Measurements from ENCODE around the gene HDAC2.
"Not testable (repeated sequence)": the region's sequence is repeated elsewhere in the genome, so short reads cannot be mapped to it uniquely, and the experiment has no call there.

The HDAC2 gene

DNA sequence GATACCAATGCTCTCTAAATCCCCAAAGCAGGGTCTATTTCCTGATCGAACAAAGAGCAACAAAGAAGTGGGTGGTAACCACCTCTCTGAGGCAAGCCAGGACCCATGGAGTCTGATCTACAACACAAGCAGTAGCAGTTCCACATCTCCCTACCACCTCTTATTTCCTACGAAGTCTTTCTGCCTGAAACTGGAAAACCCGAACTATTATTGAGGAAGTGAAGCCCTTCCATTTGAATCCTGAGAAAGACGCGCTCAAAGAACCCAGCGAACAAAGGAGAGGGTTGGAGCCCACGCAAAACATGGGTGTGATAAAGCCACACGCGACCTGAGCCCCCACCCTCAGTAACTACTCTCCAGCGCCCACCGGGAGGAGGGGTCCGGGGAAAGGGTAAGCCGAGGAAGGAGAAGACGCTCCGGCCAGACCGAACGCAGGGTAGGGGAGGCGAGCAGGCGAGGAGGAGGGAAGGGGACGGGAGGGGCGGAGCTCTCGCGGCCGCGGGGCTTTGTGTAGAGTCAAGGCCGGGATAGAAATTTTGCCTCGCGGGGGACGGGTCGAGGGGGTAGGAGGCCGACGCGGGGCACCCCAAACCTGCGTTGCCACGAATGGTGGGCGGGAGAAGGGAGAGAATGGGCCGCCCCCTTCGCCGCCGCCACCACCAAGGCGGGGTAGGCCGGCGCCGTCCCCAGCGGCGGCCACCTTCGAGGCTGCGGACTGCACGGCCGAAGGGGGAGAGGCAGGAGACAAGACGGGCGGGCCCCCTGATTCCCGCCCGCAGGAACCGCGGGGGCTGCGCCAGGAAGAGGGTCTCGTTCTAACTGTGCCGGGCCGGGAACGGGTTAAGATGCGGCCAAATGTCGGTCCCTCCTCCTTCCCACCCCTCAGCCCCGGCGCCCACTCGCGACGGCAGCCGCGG lies 802 bp downstream of the HDAC2 start:
- DNase-seq = peak; percentile 53

DNA sequence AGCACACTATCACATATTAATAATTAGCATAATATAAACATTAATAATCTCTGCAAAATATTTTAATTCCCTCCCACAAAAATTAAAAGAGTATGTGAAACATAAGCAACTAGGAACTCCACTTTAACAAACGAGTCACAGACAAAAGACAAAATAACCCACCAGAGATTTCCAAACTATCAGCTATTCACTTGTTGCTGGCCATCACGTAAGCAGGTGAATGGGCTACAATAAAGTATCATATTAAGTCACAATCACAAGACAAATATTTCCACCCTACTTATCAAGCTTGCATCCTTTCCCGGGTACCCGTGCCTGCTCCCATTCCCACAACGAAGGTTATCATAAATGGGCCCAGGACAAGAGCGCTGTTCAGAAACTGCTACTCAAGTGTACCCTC lies 2.5 kb downstream of the HDAC2 start:
- no peak for DNase-seq

DNA sequence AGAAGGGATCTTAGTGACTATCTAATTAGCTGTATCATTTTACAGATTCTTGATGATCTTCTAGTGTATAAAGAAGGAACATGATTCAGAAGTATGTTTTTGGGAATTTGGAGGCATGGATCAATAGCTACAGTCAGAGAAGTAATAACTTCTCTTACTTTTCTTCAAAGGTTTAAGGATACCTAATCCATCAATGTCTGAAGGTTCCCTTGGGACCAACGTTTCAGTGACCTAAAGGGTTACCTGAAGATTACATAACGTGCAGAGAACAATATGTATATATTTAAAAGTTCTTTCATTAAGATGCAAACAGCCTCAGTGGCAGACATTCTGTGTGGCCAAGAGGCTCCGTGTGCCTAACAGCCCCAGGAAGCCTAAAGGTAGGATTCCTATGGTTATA lies 3.2 kb downstream of the HDAC2 start:
- DNase-seq = no peak

DNA sequence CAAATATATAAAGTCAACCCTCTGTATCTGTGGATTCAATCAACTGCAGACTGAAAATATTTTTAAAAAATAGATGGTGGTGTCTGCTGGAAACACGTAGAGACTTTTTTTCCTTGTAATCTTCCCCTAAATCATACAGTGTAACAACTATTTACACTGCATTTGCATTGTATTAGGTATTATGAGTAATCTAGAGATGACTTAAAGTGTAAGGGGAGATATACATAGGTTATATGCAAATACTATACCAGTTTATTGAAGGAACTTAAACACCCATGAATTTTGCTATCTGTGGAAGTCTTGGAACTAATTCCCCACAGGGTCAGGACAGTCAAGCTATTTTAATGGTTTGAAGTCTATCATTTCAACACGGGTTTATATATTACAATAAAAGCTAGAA lies 10.2 kb downstream of the HDAC2 start:
- no peak for DNase-seq

DNA sequence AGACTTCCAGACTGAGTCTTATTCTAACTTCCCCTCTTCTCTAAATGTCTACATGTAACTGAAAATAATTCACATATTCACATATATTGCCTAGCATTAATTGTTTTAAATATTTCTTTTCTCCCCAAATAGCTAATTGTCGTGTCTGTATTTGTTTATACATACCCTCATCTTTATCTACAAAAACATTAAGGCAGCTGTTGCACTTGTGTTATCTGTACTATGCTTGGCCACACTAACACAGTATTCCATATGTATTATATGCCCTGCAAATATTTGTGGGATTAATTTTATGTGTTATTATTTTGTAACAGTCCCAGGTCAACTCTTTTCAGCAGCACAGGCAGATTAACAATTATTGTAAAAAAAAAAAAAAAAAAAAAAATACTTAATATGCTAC lies 11.7 kb downstream of the HDAC2 start:
- no peak for DNase-seq

DNA sequence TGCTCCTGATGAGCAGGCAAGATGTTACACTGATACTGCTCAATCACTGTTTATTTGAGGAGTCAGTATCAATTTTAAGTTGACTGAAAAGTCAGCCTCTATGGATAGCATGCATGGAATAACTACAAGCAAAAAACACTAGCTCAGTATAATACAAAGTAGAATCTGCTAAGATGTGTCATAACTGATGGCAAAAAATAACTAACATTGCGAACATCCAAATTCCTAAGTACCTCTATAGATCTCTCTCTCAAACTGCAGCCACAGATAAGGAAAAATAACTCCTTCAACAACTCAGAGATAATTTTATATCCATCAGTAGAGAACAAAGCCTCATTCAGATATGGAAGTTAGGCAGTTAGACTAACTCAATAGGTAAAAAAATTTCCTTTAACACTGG lies 16.3 kb downstream of the HDAC2 start:
- DNase-seq = no peak

DNA sequence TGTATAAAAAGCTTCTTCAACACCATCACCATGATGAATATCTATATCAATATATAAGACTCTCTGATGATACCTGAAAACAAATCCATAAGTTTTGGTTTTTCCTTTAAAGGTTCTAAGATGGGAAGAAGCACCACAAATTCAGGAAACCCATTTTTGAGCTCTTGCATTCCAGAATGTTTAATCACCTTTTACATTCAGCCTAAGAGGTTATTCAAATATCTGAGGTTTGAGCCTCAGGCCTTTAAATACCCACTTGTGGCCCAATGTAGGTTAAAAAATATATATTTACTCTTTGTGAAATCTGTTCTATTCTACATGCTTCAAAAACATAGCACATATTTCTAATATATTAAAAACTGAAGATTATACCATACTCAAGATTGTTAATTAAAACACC lies 17.6 kb downstream of the HDAC2 start:
- DNase-seq = no peak

DNA sequence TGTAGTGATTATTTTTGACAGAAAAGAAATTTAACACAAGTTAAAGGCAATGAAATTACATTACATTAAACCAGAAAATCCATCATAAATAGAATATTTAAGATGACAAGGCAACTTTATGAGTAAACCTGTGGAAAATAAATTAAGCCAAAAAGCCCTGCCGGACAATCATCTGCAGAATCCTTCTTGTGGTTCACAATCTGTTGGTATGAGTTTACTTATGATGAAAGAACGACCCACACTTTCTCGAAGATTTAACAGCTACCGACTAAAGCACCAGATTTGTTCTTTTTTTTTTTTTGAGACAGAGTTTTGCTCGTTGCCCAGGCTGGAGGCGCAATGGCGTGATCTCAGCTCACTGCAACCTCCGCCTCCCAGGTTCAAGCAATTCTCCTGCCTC lies 21.4 kb downstream of the HDAC2 start:
- no peak for DNase-seq

DNA sequence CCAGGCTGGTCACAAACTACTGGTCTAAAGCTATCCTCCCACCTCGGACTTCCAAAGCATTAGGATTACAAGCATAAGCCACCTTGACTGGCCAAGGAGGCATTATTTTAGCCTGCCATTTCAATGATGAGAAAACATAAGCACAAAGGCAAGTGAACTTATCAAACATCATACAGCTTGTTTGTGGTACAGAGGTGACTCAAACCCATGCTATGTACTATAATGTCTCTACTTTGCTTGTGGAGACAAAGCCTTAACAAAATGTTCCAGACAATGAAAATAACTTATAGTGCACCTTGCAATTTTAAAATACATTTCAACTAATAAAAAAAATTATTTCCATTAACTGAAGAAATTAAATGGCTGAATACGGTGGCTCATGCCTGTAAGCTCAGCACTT lies 26.2 kb downstream of the HDAC2 start:
- DNase-seq = no peak

DNA sequence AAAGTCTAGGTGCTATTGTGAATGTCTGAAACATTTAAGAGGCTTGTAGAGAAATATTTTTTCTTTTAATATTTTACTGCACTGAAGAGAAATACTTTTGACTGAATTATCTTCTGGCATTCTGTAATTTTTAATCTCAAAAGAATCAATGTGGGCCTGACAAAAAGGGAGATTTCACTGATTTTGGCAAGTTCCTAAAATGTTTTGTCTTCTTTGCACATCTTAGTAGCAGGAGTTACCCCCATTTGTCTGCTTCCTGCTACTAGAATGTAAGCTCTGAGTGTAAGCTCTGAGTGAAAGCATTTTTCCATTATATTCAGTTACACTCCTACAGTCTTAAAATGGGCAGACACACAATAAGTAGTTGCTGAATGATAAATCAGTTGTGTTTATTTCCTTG lies 31.1 kb downstream of the HDAC2 start:
- DNase-seq = no peak

DNA sequence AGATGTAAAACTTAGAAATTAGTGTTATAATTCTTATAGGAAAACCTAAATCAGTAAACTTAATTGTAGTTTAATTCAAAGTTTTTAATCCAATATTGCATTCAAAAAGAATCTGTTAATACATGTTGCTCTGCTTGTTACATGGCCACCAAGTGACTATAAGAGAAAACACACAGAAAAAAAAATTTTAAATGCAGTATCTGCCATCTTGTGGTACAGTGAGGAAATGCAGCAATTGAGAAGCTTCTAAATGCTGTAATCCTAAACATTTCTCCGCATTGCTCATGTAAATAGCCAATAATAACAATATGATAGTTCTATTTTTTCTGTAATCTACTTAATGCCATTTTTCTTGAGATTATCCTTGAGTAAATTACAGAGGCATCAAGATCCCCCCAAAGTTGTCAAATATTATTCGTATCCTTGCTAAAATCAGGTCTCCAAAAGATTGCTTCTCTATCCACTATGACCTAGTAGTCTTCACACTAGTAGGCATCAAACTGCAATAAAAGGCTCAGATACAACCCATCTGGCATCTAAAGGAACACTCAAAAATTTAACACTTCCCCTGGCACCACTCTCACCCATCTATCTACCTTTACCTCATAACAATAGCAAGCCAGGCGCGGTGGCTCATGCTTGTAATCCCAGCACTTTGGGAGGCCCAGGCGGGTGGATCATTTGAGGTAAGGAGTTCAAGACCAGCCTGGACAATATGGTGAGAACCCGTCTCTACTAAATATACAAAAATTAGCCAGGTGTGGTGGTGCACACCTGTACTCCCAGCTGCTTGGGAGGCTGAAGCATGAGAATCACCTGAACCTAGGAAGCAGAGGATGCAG lies 34.6 kb downstream of the HDAC2 start:
- DNase-seq = no peak

DNA sequence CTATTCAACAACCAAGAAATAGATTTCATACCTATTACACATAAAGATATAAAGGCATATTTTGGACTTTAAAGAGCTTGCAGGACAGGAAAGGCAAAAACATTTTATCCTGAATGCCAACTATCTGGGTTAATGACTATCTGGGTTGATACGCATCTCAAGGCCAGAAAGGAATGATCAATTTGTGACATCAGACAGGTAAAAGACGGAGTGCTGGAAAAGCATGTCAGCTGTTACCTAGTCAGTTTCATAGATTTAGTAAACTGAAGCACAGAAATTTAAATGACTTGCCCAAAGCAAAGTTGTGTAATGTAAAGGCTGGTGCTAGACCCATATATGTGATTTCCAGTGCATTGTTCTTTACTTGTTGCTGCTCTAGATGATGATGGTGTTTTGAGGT lies 36.8 kb downstream of the HDAC2 start:
- no peak for DNase-seq

DNA sequence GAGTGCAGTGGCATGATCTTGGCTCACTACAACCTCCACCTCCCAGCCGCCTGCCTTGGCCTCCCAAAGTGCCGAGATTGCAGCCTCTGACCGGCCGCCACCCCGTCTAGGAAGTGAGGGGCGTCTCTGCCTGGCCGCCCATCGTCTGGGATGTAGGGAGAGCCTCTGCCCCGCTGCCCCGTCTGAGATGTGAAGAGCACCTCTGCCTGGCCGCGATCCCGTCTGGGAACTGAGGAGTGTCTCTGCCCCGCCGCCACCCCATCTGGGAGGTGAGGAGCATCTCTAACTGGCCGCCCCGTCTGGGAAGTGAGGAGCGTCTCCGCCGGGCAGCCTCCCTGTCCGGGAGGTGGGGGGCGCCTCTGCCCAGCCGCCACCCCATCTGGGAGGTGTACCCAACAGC lies 39.0 kb downstream of the HDAC2 start:
- not testable (repeated sequence) for DNase-seq

DNA sequence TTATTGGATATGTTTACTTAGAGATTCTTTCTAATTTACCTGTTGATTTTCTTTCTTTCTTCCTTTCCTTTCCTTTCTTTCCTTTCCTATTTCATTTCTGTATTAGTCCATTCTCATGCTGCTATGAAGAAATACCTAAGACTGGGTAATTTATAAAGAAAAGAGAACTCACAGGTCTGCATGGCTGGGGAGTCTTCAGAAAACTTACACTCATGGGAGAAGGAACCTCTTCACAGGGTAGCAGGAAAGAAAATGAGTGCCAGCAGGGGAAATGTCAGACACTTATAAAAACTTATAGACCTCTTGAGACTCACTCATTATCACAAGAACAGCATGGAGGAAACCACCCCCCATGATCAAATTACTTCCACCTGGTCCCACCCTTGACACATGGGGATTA lies 40.8 kb downstream of the HDAC2 start:
- DNase-seq = no peak

DNA sequence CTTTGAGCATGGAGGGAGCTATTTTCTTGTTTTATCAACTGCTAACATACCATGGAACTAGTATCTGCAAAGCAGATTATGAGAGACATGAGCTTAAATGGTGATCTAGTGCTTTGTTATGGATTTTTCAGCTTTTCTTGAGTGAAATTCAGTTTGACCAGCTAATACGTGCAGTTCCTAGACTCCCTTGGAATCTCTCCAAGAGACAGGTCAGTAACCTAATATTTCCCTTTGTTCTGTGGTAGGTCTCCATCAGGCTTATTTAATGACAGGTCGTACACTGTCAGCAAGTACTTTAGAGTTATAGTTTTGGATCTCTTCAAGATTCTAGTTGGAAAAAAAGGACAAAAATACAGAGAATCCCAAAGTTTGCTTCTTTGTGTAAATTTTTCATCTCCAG lies 43.9 kb downstream of the HDAC2 start:
- no peak for DNase-seq

DNA sequence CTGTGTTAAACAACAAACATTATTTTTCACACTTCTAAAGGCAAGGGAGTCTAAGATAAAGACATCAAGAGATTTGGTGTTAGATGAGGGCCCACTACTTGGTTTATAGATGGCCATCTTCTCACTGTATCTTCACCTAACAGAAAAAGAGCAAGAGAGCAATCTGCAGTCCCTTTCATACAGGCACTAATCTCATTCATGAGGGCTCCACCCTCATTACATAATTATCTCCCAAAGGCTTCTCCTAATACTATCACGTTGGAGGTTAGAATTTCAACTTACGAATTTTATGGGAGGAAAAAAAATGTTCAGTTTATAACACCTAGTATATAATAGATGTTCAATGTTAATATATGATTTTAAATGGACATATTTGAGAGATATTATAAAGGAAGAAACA lies 45.6 kb downstream of the HDAC2 start:
- DNase-seq = no peak

DNA sequence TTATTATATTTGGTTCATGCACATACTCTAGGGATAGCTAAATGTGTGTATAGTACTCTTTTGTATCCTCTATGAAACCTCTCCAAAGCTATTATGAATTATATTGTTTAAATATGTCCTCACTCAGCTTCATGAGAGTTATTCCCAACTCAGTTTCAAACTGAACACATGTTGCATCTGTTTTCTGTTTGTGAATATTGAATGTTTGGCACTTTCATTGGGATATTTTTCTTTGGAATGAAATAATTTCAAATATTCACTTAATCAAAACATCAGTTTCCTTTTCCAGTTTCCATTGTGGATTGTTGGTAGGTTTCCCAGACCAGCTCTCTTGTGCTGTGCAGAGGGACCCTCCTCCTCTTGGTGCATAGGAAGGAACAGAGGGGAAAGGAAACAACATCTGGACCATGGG lies 46.6 kb downstream of the HDAC2 start:
- no peak for DNase-seq

DNA sequence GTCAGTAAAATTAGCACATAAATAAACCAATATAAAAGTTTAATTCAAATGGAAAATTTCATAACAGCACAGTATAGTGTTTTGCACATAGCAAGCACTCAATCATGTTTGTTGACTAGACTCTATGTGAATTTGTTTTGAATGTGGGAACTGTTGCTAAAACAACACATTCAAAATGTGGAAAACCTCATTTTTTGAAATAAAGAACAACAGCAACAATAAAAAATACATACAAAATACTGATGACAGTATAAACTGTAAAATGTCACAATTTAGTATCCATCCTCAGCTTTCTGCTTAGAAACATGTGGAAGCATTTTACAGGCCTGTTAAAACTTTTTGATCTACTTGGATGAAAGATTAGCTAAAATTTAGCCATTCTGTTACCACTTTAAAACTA lies 47.4 kb downstream of the HDAC2 start:
- no peak for DNase-seq

DNA sequence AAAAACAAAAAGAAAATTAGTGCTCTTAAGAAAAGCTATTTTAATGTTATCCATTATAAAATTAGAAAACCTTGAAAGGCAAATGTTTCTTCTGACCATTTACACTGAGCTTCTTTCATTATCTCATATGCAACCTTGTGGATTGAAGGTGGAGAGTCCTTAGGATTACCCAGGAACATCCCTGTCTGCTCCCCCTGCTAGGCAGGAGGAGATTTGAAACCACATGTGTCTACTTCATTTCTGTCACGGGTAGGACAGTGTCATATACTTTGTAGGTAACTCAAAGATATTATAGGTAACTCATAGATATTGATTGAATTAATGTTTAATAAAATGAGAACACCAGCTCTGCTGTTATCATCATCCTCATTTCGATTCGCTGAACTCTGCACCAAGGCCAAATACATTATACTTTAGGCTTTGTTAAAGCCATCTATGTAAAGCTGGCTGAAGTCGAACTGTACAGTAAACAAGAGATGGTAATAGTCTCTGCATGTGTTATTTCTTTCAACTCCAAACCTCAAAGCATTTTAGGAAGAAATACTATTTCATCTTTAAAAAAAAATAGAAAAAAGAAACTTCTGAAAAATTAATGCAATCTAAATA lies 49.5 kb downstream of the HDAC2 start:
- DNase-seq = no peak

DNA sequence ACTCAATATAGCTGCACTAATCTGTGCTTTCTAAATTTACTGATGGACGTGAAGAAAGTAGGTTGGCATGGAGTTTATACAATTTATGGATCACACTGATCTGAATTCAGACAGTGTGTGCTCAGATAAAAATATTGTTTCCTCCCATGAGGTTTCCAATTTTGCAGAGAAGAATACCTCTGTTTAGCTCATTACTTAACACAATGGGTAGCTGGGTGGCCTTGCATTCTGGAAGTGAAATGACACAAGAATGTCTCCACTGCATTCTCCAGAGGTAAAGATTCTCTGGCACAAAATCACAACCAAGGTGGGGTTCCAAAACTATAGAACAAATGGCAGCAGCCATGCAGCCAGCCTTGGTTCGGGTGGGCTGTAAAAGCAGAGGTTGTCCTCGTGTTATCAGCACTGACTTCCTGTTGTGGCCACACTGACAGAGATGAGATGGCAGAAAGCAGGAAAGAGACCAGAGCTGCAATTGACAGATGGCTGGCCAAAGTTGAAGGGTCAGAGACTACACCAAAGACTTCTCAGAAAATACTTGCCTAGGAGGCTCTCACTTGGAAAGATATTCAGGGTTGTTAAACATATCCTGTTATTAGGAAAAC lies 50.2 kb downstream of the HDAC2 start:
- no peak for DNase-seq

DNA sequence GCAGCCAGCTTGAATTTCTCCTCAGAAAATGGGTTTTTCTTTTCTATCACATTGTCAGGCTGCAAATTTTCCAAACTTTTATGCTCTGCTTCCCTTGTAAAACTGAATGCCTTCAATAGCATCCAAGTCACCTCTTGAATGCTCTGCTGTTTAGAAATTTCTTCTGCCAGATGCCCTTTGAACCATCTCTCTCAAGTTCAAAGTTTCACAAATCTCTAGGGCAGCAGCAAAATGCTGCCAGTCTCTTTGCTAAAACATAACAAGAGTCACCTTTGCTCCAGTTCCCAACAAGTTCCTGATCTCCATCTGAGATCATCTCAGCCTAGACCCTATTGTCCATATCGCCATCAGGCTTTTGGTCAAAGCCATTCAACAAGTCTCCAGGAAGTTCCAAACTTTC lies 60.7 kb downstream of the HDAC2 start:
- DNase-seq = not testable (repeated sequence)

DNA sequence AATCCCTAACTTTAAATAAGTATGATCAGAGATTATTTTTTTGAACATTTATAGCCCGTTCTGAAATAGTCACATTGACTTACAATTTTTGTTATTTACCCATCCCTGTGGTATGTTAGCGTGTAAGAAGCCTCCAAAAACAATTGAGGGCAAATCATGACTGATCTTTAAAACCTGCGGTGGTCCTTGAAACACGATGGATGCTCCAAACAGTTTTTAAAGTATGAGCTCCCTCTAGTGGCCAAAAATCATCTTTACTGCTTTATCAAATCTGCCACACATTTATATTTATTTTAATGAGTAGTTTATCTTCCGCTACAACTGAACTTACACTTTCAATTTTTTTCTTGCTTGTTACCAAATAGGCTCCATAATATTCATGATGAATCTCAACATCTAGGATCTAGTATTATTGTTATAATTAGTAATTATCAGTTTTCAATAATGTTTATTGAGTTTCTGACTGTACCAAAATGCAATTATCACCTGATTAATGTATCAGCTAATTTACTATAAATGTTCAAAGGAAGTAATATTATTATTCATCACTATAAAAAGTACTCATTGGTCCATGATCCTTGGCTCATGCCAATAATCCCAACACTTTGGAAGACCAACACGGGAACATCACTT lies 61.6 kb downstream of the HDAC2 start:
- no peak for DNase-seq

DNA sequence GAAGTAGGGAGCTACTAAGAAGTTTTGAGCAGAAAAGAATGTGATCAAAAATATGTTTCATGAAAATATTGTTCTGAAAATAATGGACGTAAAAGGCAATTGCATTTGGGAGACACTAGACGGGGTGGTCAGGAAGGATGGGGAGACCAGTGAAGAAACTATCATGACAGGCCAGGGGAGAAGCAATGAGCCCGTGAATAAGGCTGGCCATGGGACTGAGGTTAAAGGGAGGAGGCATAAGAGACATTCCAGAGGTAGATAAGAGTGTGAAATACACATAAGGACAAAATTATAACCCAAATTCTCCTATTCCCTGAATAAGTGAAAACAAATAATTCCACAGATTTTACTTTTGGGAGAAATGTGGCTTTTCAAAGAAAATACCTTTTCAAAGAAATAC lies 62.1 kb downstream of the HDAC2 start:
- DNase-seq = no peak
